Brain microvascular endothelial cell (primary cell): ENCODE data around the gene KAT6B.

Experiments used
- DNase-seq: peaks from one replicate; pipeline ENCODE4 v3.0.0-alpha.2; 2020
- H3K27ac ChIP-seq: fragments of 250-450 bp; sonication (Bioruptor Pico); 2 replicates; pipeline ENCODE4 v1.5.1; 2020; ENCODE audit warnings: mild to moderate bottlenecking, moderate library complexity
- H3K27me3 ChIP-seq: fragments of 250-450 bp; sonication (Bioruptor Pico); replicated peaks from 2 replicates; pipeline ENCODE4 v1.5.1; 2020; ENCODE audit warnings: mild to moderate bottlenecking
- H3K36me3 ChIP-seq: fragments of 250-450 bp; sonication (Bioruptor Pico); replicated peaks from 2 replicates; pipeline ENCODE4 v1.5.1; 2020; ENCODE audit warnings: mild to moderate bottlenecking
- H3K4me3 ChIP-seq: 2 replicates; pipeline ENCODE4 v1.5.1; 2011; ENCODE audit warnings: low read depth, mild to moderate bottlenecking, control low read depth, low read length, moderate library complexity
- in situ Hi-C: cut with HindIII; loops from 2 replicates; pipeline ENCODE4 v1.10.0; 2017; ENCODE audit warnings: low sequenced_read_pairs, low pct_ligation_motif_present
- TF ChIP-seq, protein P1 (sequence below): IDR thresholded peaks from 2 replicates; pipeline ENCODE4 v1.5.1; 2011; ENCODE audit warnings: low read depth, mild to moderate bottlenecking, moderate library complexity, low read length, control low read depth, inconsistent platforms; ENCODE audit errors: missing control alignments

KAT6B gene

DNA sequence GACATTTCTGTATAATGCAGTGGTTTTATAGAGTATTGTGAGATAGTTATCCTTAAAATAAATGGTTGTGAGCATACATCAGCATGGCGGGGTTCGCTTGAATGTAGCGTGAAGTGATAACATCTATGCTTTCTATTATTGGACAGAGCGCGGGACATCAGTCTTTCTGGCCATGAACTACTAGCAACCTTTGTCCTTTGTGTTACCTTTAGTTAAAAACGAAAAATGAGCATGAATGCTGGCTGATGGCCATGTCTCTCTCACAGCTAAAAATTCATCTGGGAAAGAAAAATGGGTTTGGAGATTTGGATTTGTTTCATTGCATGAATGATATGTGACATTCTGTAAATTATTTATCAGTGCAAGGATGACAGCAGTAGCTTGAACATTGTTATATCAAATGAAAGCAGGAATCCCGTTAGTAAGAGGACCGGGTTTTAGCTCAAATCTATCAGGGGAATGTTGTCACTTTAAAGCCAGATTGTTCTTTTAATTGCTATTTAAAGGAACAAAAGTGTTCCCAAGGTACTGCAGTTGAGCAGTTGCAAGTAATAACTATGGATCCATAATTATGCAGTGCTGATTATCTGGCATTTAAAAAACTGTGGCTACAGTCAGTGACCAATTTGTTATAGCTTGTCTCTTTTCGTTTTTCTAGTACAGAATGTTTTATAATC, 131.0 kb downstream of the KAT6B start:
- Histone ChIP-seq H3K36me3 (no peaks in the 10 kb centered on the region), H3K27me3 (no peaks in the 10 kb centered on the region), H3K4me3 (no peak overlapping the region), H3K27ac (no peak overlapping the region)
- TF ChIP-seq, protein P1, sequence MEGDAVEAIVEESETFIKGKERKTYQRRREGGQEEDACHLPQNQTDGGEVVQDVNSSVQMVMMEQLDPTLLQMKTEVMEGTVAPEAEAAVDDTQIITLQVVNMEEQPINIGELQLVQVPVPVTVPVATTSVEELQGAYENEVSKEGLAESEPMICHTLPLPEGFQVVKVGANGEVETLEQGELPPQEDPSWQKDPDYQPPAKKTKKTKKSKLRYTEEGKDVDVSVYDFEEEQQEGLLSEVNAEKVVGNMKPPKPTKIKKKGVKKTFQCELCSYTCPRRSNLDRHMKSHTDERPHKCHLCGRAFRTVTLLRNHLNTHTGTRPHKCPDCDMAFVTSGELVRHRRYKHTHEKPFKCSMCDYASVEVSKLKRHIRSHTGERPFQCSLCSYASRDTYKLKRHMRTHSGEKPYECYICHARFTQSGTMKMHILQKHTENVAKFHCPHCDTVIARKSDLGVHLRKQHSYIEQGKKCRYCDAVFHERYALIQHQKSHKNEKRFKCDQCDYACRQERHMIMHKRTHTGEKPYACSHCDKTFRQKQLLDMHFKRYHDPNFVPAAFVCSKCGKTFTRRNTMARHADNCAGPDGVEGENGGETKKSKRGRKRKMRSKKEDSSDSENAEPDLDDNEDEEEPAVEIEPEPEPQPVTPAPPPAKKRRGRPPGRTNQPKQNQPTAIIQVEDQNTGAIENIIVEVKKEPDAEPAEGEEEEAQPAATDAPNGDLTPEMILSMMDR: no peak
- in situ Hi-C loops: no loop called here
- peak; percentile 18 for DNase-seq

DNA sequence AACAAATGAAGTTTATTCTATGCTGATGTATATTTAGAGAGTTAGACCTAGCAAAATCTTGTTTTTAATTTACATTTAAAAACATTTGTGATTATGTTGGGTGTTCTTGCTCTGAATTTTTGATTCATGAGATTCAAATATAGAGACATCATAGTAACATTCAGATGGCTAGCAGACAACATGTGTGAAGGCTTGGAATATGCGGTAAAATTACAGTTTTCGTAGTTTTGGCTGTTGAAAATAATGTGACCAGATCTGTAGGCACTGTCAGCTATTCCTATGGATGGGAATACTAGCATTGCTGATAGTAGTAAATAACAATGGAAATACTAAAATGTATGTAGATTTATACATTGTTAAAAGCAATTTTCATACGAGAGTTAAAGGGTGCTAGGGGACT, 131.9 kb downstream of the KAT6B start:
- in situ Hi-C loops: no loop called here
- TF ChIP-seq, protein P1: no peak
- H3K27ac ChIP-seq: no peak overlapping the region
- no peak overlapping the region for H3K4me3 ChIP-seq
- DNase-seq: no peak
- H3K36me3 ChIP-seq: no peaks in the 10 kb centered on the region
- no peaks in the 10 kb centered on the region for H3K27me3 ChIP-seq

DNA sequence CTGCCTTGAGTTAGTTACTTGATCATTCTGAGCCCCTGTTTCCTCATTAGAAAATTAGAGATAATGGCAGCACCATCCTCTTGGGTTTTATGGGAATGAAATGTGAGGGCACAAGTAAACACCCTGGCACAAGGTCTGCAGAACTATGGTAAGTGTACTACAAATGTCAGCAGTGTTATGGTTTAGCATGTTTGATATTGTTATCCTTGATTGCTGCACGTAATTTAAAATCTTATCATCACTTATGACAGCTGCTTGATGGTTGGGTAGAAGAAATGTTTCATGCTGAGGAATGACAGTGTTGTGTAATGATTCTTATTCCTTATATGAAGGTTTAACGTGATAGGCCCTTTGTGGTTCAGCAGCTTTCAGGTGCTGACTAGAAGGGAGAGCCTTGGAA, 134.3 kb downstream of the KAT6B start:
- no peak overlapping the region for H3K4me3 ChIP-seq
- no peak for DNase-seq
- no peaks in the 10 kb centered on the region for H3K27me3 ChIP-seq
- in situ Hi-C loops: no loop called here
- no peak overlapping the region for H3K27ac ChIP-seq
- TF ChIP-seq, protein P1: no peak
- no peaks in the 10 kb centered on the region for H3K36me3 ChIP-seq

DNA sequence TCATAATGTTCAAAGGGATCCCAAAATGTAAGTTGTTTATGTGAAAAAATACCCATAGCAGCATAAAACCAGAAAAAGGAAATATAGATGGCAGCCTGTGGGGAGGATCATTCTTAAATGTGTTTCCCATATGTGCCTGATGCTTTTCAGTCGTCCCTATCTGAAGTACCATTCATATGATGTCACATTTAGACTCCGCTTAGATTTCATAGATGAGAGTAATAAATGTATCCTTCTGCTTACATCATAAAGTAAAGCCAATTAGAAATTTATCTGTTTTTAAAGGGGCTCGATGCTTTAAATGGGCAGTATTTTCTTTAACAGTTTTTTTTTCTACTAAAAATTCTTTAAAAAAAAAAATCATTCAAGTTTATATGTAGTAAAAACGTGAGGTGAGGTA, 136.1 kb downstream of the KAT6B start:
- no peak for DNase-seq
- in situ Hi-C loops: no loop called here
- H3K27ac ChIP-seq: no peak overlapping the region

DNA sequence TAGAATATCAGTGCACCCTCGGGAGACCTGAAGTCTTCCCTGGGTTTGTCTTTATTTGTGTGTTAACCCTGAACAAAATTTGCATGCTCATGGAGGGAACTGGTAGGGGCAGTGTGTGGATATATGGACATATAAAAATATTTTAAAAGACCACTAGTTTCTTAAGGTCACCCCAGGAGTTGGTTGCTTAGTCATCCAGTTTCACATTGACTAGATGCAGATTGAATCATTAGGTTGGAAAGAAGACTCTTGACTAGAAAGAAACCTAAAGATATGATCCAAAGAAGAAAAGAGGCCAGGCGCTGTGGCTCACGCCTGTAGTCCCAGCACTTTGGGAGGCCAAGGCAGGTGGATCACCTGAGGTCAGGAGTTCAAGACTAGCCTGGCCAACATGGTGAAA, 137.1 kb downstream of the KAT6B start:
- in situ Hi-C loops: no loop called here
- Histone ChIP-seq H3K27ac (no peak overlapping the region), H3K36me3 (no peaks in the 10 kb centered on the region), H3K27me3 (no peaks in the 10 kb centered on the region), H3K4me3 (no peak overlapping the region)
- TF ChIP-seq, protein P1: no peak
- DNase-seq: no peak

More for the DNA sequence above, 136.1 kb downstream of the KAT6B start:
- no peak overlapping the region for H3K4me3 ChIP-seq
- TF ChIP-seq, protein P1: no peak
- no peaks in the 10 kb centered on the region for H3K27me3 ChIP-seq
- H3K36me3 ChIP-seq: no peaks in the 10 kb centered on the region
